ENCODE measurements around the gene BCL6B.
A peak's percentile ranks its signal among the peaks of the same experiment; 100 is the strongest.

Gene BCL6B

GRCh38 chr17:7011415-7011814 lies 11.4 kb upstream of the BCL6B start:
- DNase-seq = no peak

GRCh38 chr17:7011942-7012254 lies 11.0 kb upstream of the BCL6B start:
- DNase-seq = no peak

GRCh38 chr17:7014261-7014994 lies 8.4 kb upstream of the BCL6B start:
- peak; percentile 97 for DNase-seq

DNA sequence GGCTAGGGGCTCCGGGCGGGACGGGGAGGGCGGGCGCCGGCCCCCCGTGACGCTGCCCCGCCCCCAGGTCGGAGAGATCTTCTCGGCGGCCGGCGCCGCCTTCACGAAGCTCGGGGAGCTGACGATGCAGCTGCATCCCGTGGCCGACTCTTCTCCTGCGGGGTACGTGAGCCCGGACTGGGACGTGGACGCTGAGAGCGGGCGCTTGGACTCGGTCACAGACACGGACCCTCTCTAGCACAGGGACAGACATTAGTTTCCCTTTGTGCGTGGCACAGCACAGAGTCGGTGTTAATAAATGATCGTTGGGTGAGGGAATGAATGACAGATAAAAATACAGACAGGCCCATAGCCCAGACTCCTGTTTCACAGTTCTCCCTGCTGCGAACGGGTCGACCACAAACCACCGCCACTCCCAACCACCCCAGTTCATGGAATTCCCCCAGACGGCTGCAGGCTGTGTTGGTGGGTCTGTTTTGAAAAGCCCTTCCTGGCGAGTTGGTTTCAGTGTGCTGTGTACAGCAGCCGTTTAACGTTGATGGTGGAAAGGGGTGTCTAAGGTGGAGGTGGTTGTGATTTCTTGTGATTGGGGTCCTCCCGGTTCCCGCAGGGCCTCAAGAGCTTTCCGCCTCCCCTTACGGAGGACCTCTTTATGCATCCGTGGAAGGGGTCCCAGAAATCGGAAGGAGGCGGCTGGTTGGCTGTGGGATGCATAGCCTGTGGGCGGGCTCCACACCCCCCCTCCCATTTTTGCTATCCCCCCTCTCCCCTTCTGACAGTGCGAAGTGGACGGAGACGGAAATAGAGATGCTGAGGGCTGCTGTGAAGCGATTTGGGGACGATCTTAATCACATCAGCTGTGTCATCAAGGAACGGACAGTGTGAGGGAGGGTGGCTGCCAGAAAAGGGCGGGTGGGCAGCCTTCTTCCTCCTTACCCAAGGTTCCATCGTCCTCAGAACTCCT lies 7.6 kb upstream of the BCL6B start:
- peak; percentile 83 for DNase-seq

- DNase-seq = no peak
Observed at GRCh38 chr17:7016418-7016817, 6.4 kb upstream of the BCL6B start.

DNA sequence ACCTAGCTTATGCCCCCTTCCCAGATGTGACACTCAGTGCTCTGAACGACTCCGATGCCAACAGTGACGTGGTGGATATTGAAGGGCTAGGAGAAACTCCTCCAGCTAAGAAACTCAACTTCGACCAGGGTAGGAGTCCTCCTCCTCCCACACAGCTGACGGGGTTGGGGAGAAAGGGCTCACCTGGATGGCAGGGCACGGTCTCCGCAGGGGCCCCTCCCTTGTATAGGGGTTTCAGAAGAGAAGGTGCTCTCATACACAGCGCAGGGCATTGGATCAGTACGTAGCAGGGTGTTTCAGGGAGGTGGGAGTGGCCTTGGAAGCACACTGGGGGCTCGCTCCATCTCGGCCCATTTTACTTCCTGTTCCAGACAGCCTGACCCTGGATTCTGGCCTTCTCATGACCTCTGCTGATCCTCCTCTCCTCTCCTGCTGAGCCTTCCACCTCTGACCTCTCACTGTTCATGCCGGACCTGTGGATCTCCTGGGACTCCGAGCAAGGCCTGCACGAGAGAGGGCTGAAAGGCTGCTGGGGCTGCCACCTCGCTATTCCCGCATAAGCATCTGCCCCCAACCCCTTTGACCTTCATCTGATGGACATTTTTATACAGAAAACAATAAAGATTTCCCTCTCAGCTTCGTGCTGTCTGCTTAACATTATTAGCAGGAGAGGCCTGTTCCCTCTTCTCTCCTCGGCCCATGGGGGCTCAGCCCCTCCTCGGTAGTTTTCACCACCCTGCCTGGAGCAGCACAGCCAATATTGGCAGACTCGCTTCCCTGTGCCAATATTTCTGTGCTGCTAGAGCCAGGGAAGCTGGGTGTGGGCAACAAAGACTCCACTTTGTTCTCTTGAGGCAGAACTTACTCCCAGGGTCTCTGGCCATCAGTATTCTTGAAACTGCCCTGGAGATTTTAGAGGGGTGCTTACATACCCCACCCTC lies 5.7 kb upstream of the BCL6B start:
- DNase-seq = no peak

GRCh38 chr17:7017827-7018200 lies 5.0 kb upstream of the BCL6B start:
- no peak for DNase-seq

- no peak for DNase-seq
Observed at GRCh38 chr17:7018331-7018964, 4.4 kb upstream of the BCL6B start.

DNA sequence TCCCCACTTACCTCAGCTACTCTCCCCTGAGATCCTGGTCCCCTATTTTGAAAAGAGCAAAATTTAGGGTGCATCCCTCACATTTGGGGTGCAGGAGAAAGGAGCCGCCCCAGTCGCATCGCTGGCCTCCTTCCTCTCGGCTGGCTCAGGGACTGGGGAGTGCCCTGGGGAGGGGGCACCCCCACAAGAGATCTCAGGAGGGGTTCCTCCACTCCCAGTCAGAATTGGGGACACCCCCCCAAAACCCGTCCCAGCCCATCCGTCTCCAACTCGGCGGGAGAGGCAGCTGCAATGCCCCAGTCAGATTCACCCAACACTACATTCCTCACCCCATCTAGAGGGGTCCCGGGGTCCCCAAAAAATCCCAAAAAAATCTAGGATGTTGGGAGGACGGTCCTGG lies 3.5 kb upstream of the BCL6B start:
- no peak for DNase-seq

DNA sequence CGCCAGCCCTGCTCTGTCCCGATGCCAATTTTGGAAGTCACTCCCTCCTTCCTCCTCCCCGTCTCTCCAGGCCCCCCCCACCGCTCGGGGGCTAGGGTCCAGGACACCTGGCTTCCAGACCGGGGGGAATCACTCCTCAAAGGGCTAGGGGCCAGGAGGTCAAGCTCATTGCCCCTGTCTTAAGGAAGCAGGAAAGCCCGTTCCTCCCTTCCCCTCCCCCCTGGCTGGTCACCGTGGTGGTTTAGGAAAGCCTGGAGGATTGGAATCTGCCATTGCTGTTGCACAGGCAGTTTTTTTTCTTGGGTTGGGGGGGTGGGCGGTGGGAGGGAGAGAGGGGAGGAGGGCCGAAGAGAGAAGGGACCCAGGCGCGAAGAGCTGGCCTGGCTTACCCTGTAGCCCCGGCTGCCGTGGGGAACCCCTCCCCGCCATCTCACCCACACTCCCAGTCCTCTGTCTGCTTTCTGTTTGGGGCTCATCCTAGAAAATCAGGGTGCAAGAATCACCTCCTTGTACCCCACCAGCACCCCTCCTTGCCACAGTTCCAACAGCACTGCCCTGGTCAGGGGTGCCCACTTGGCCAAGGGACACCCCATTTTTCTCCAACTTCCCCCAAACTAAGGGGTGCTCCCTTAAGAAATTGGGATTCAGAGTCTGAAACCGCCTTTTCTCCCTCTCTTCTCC lies 2.9 kb upstream of the BCL6B start:
- no peak for DNase-seq

GRCh38 chr17:7020894-7021664 lies 1.8 kb upstream of the BCL6B start:
- DNase-seq = no peak

- DNase-seq = peak; percentile 80
Observed at GRCh38 chr17:7021993-7022778, 664 bp upstream of the BCL6B start.

- DNase-seq = peak; percentile 94
Observed at GRCh38 chr17:7023576-7024401, 939 bp downstream of the BCL6B start.

GRCh38 chr17:7024402-7024785 lies 1.5 kb downstream of the BCL6B start:
- no peak for DNase-seq

GRCh38 chr17:7025245-7025644 lies 2.4 kb downstream of the BCL6B start:
- DNase-seq = no peak

- DNase-seq = no peak
Observed at GRCh38 chr17:7026471-7027115, 3.7 kb downstream of the BCL6B start.

DNA sequence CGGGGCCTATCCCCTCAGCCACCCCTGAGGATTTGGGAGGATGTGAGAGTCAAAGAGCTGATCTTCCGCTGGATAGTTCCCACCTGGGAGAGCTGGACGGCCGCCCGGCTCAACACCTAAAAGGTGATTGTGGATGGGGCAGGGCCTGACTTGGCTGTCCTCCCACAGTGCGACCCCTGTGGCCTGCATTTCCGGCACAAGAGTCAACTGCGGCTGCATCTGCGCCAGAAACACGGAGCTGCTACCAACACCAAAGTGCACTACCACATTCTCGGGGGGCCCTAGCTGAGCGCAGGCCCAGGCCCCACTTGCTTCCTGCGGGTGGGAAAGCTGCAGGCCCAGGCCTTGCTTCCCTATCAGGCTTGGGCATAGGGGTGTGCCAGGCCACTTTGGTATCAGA lies 4.5 kb downstream of the BCL6B start:
- no peak for DNase-seq

DNA sequence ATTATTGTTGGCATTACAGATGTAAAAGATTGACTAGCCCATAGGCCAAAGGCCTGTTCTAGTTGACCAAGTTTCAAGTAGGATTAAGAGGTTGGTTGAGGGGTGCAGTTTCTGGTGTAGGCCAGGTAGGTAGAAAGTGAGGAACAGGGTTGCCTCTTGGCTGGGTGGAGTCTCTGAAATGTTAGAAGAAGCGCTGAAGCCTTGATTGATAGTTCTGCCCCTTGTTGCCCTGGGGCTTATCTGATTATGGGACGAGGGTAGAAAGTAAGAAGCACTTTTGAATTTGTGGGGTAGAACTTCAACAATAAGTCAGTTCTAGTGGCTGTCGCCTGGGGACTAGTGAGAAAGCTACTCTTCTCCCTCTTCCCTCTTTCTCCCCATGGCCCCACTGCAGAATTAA lies 6.2 kb downstream of the BCL6B start:
- no peak for DNase-seq

DNA sequence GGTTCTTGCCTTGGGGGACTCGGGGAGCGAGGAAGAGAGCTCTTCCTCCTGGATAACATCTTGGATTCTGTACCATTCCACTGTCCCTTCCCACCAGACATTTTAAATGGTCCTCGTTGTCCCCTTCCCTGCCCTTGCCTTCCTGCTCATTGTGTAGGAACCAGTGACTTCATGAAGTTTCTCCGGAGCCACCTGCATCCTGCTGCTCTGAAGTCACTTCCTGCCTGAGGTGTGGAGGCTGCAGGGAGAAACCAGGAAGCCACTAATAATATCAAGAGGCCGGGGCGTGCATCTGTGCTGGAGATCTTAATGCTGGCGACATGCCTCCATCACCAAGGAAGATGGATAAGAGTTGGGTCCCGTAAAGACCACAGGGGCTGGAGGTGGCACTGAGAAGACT lies 6.8 kb downstream of the BCL6B start:
- DNase-seq = peak; percentile 56
